ENCODE data around the gene C3orf49.

C3orf49 gene

GRCh38 chr3:63819151-63819398, at the start of gene C3orf49:
C3orf49 (plus strand) TSS chr3:63819299; CDS start chr3:63819472, 173 bp downstream.
- DNase-seq: no peak

- peak; percentile 8 for DNase-seq
Measured at GRCh38 chr3:63774781-63775180, 44.3 kb upstream of the C3orf49 start.

- DNase-seq: no peak
Measured at GRCh38 chr3:63779227-63779626, 39.9 kb upstream of the C3orf49 start.

- DNase-seq: peak; percentile 19
Measured at GRCh38 chr3:63791974-63792373, 27.1 kb upstream of the C3orf49 start.

GRCh38 chr3:63795438-63795837, 23.7 kb upstream of the C3orf49 start:
- DNase-seq: no peak

GRCh38 chr3:63798544-63798943, 20.6 kb upstream of the C3orf49 start:
- DNase-seq: peak; percentile 23

- DNase-seq: no peak
Measured at GRCh38 chr3:63798949-63799348, 20.1 kb upstream of the C3orf49 start.

GRCh38 chr3:63800097-63800496, 19.0 kb upstream of the C3orf49 start:
- DNase-seq: no peak

GRCh38 chr3:63803911-63804310, 15.2 kb upstream of the C3orf49 start:
- no peak for DNase-seq

GRCh38 chr3:63807961-63808565, 11.0 kb upstream of the C3orf49 start:
- peak; percentile 78 for DNase-seq

- no peak for DNase-seq
Measured at GRCh38 chr3:63808633-63809032, 10.5 kb upstream of the C3orf49 start.

GRCh38 chr3:63809607-63810006, 9.5 kb upstream of the C3orf49 start:
- no peak for DNase-seq

GRCh38 chr3:63814237-63814636, 4.9 kb upstream of the C3orf49 start:
- no peak for DNase-seq

GRCh38 chr3:63817225-63817624, 1.9 kb upstream of the C3orf49 start:
- no peak for DNase-seq

GRCh38 chr3:63818282-63819150, 583 bp upstream of the C3orf49 start:
- peak; percentile 77 for DNase-seq

- no peak for DNase-seq
Measured at GRCh38 chr3:63824309-63824708, 5.2 kb downstream of the C3orf49 start.

- DNase-seq: no peak
Measured at GRCh38 chr3:63830526-63830925, 11.4 kb downstream of the C3orf49 start.

GRCh38 chr3:63832395-63832794, 13.3 kb downstream of the C3orf49 start:
- DNase-seq: no peak

- no peak for DNase-seq
Measured at GRCh38 chr3:63841704-63842103, 22.6 kb downstream of the C3orf49 start.

- DNase-seq: no peak
Measured at GRCh38 chr3:63842127-63842526, 23.0 kb downstream of the C3orf49 start.

- no peak for DNase-seq
Measured at GRCh38 chr3:63845215-63845614, 26.1 kb downstream of the C3orf49 start.

- DNase-seq: no peak
Measured at GRCh38 chr3:63847718-63848450, 28.8 kb downstream of the C3orf49 start.

GRCh38 chr3:63849175-63849574, 30.1 kb downstream of the C3orf49 start:
- no peak for DNase-seq

- DNase-seq: no peak
Measured at GRCh38 chr3:63851287-63851686, 32.2 kb downstream of the C3orf49 start.

Data from suppressor macrophage treated with lipopolysaccharide for 4 hours (primary cell).